Measurements from ENCODE around the gene SLC29A2.
"Not testable (repeated sequence)": the region's sequence is repeated elsewhere in the genome, so short reads cannot be mapped to it uniquely, and the experiment has no call there.

SLC29A2 gene

DNA sequence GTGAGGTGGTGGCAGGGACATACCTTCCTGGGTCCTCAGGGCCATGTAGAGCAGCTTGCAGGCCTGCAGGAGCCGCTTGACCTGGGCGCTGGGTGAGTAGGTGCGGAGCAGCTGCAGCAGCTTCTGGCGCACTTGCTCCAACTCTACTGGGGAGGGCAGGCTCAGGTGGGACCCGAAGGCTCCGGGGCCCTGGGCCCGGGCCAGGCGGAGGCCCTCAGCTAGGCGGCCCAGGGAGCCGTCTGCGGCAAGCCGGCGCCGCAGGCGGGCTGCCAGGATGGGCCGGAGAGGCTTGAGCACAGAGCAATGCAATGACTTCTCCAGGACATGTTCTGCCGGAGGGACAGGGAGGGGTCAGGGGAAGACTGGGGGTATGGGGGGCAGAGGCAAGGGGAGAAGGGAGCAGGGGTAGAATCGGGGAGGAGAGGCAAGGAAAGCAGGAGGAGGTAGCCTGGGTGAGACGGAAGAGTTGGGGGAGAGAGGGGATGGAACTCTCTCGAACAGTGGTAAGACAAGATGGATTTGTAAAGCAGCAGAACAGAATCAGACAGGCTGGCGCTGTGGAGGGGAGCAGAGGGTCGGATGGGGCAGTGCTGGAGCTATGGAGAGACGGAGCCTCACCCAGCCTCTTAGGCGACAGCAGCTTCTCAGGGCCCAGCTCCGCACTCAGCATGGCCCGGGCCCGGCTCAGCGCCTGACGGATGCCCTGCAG, 37.5 kb downstream of the SLC29A2 start:
- FAIRE-seq = no peak

DNA sequence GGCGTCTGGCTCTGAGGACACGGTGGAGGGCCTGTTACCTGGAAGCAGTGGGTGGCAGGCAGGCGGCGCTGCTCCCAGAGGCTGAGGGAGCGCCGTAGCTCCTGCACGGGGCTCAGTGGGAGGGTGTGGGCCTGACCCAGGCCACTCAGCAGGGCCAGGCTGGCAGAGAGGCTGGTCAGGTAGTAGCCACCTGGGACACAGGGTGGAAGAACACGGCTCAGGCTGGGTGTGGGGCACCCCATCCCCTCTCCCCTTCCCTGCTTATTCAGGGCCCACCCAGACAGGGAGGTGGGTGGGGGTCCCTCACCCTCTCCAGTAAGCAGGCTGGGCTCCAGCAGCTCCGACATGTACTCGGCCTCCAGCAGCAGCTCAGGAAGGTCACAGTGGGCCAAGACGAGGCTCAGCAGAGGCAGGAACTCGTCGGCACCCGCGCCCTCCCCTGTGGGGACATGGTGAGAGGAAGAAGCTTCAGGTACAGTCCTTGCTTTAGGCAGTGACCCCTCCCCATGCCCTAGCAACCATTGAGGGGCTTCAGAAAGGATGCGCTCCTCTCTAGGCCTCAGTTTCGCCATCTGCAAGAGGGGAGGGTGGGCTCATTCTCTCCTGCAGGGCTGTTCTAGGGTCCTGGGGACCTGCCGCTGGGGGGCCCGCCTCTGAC, 38.2 kb downstream of the SLC29A2 start:
- no peak for FAIRE-seq

DNA sequence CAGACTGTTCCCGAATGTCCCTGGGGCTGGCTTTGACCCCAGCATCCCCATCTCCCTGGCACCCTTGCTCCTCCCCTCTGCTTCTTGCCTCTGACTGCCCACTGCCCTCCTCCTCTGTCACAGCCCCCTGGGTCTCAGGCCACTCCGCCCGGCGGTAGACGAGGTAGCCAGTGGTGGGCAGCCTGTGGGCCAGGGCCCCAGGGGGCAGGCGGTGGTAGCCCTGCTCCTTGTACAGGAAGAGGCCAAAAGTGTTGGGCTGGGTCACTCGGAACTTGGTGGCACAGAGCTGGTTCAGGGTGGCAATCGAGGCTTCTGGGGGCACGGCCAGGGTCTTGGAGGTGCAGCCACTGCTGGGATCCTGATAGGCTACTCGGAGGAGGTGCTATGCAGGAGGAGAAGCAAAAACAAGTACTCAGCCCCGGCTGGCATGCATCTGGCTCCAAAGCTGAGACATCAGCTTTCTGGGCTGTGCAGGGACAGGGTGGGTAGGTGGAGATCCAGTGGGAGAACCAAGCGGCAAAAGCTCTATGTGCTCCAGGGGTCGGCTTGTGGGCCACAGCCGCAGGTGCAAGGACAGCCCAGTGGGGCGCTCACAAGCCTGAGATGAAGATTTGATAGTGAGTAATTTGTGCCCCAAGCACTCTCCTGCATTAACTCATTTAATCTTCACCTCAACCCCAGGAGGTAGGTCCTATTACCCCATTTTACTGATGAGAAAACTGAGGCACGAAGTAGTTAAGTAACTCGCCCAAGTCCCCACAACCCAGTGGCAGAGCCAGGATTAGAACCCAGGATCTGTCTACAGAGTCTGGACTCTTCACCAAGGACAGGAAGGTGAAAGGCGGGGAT, 39.0 kb downstream of the SLC29A2 start:
- no peak for FAIRE-seq

DNA sequence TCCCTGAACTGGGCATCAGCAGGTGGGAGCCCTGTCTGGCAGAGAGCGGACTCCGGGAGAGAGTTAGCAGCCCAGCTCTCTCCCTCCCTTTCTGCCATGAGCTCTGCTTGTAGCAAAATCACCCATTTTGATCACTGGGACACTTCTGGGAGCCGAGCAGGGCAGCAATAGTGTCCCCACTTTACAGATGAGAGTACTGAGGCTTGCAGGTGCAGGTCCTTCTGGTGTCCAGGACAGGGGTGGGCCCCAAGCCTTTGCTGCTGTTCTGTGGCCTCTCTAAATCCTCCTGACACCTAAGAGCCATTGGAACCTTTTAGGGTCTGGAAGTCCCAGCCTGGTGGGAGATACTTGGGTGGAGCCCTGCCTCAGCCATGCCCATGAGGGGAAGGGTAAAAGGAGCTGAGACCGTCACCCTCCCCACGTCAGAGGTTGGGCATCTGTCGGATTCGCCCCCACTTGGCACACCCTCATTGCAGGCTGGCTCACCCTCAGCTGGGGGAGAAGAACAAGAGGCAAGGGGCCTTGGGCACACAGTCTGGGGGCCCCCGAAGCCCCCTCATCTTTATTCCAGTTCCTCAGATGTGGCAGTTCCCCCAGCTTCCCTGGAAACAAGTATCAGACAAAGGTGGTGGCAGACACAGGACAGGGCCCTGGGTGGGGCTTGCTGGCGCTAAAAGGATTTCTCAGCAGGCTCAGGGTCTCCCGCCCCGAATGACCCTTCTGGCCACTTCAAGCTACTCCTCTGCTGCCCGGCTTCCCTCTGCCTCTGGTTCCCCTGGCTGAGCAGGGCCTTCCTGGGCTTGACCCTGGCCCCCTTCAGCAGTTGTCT, 39.8 kb downstream of the SLC29A2 start:
- no peak for FAIRE-seq

GRCh38 chr11:66330931-66331330, 40.6 kb downstream of the SLC29A2 start:
- no peak for FAIRE-seq

- no peak for FAIRE-seq
Observed at GRCh38 chr11:66329165-66329673, 42.3 kb downstream of the SLC29A2 start.

DNA sequence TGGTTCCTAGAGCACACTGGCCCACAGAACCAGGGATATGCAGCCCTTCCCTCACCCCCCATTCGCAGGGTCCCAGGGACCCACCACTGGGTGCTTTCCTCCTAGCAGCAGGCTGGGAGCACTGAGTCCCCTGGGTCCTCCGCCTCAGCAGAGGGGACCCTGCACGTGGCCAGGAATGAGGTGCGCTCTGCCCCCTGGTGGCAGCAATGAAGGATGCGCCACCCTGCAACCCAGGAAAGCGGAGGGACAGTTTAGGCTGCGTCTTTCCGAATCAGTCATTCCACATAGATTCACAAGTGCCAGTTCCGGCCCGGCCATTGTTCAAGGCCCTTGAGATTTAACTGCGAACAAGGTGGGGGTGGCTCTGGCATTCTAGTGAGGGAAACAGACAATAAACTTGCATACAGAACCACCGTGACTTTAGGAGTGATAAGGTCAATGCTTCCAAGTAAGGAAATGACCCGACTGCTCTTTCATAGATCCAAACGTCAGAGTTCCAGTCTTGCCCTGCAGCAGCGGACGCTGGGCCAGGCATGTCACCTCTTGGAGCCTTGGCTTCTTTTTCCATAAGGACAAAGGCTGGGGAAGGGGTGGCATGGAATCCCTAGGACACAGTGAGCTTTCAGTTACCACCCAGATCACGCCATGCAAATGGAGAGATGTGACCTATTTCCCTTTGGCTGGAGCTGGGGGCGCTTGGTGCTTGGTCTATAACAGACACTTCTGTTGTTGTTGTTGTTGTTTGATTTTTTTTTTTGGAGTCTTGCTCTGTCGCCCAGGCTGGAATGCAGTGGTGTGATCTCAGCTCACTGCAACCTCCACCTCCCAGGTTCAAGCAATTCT, 43.0 kb downstream of the SLC29A2 start:
- FAIRE-seq = no peak

DNA sequence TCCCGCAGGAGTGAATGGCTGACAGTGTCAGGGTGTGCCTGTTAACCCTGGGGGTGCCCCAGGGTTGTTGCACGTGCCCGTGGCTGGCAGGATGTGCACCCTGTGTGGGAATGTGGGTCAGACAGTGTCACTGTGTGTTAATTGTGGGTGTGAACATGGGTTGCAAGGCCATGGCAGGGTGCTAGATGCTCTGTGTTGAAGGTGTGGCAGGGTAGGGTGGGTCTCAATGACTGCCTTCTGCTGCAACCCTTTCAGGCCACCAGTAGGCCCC, 43.6 kb downstream of the SLC29A2 start:
- FAIRE-seq = no peak

GRCh38 chr11:66327171-66328030, 44.2 kb downstream of the SLC29A2 start:
- no peak for FAIRE-seq

- FAIRE-seq = no peak
Observed at GRCh38 chr11:66326261-66327111, 45.1 kb downstream of the SLC29A2 start.

DNA sequence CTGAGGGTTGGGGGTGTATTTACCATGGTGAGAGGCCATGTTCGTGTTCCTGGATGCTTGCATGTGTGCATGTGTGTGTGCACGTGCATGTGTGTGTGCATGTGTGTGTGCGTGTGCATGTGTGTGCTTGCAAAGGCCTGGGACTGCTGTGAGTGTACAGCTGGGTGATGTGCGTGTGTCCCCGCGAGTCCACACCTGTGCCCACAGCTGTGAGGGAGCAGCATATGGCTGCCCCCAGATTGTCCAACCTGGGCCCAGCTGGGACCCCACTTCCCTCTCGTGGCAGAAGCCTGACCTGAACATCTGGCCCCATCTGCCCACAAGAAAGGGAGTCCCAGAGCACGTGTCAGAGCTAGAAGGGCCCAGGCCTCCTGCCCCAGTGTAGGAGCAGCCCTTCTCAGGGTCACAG, 46.3 kb downstream of the SLC29A2 start:
- no peak for FAIRE-seq

GRCh38 chr11:66324664-66325063, 46.9 kb downstream of the SLC29A2 start:
- FAIRE-seq = no peak

- no peak for FAIRE-seq
Observed at GRCh38 chr11:66323684-66324083, 47.9 kb downstream of the SLC29A2 start.

GRCh38 chr11:66322732-66323427, 48.7 kb downstream of the SLC29A2 start:
- FAIRE-seq = no peak

DNA sequence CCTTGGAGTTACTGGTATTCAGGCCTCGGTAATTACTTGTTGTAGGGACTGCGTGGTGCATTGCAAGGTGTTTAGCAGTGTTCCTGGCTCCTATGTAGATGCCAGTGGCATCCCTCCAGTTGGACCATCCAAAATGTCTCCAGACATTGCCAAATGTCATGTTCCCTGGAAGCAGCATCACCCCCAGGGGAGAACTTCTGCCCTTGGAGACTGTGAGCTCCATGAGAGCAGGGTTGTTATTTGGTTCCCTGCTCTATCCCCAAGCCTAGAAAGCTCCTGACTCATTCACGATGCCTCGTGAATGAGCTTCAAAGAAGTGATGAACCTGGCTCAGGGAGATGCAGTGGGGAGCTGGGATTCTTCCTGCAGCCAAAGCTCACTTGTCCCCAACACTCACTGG, 50.0 kb downstream of the SLC29A2 start:
- no peak for FAIRE-seq

- FAIRE-seq = not testable (repeated sequence)
Observed at GRCh38 chr11:66320748-66321147, 50.8 kb downstream of the SLC29A2 start.

DNA sequence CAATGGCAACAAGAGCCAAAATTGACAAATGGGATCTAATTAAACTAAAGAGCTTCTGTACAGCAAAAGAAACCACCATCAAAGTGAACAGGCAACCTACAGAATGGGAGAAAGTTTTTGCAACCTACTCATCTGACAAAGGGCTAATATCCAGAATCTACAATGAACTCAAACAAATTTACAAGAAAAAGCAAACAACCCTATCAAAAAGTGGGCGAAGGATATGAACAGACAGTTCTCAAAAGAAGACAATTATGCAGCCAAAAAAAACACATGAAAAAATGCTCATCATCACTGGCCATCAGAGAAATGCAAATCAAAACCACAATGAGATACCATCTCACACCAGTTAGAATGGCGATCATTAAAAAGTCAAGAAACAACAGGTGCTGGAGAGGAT, 51.3 kb downstream of the SLC29A2 start:
- FAIRE-seq = not testable (repeated sequence)

GRCh38 chr11:66318600-66318970, 53.0 kb downstream of the SLC29A2 start:
- no peak for FAIRE-seq
